Measurements from ENCODE around the gene ATP6V0A4. TPM values are rescaled to one million over a fixed set of nuclear protein-coding genes. Genes with fewer than 3 reads are reported as not detected.

The ATP6V0A4 gene
- total RNA-seq, 6 experiments from 2014 or later, result not detected

- peaks cover 0 to 7% (median 0%) of the 10 kb centered on the region in 4 donors for H3K4me1 ChIP-seq
- intact Hi-C loops (cut with DNase I), result no loop called here
- WGBS (ENCODE audit: insufficient coverage, low coverage, low lambda C conversion rate, missing lambda C conversion rate), result 50% methylated on average over 2 of the region's 5 CpGs
- TF ChIP-seq, protein P1, sequence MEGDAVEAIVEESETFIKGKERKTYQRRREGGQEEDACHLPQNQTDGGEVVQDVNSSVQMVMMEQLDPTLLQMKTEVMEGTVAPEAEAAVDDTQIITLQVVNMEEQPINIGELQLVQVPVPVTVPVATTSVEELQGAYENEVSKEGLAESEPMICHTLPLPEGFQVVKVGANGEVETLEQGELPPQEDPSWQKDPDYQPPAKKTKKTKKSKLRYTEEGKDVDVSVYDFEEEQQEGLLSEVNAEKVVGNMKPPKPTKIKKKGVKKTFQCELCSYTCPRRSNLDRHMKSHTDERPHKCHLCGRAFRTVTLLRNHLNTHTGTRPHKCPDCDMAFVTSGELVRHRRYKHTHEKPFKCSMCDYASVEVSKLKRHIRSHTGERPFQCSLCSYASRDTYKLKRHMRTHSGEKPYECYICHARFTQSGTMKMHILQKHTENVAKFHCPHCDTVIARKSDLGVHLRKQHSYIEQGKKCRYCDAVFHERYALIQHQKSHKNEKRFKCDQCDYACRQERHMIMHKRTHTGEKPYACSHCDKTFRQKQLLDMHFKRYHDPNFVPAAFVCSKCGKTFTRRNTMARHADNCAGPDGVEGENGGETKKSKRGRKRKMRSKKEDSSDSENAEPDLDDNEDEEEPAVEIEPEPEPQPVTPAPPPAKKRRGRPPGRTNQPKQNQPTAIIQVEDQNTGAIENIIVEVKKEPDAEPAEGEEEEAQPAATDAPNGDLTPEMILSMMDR (IDR thresholded peaks at IDR 0.05), result no peak
- TF ChIP-seq POLR2A (IDR thresholded peaks at IDR 0.05), result no peak
- H3K4me3 ChIP-seq, result no peak overlapping the region
- H3K36me3 ChIP-seq, result no peaks in the 10 kb centered on the region
- H3K9me3 ChIP-seq, result no peaks in the 10 kb centered on the region
- ATAC-seq (no peak), DNase-seq (no peak)
- no peaks in the 10 kb centered on the region for H3K27me3 ChIP-seq
- H3K27ac ChIP-seq, result no peak overlapping the region
Measured at GRCh38 chr7:138753610-138754009, 44.4 kb downstream of the ATP6V0A4 start.

- H3K4me3 ChIP-seq, result no peak overlapping the region
- H3K9me3 ChIP-seq, result no peaks in the 10 kb centered on the region
- H3K4me1 ChIP-seq, result peaks cover 0 to 7% (median 0%) of the 10 kb centered on the region in 4 donors
- 69% methylated on average over 8 of the region's 8 CpGs for WGBS (ENCODE audit: insufficient coverage, low coverage, low lambda C conversion rate, missing lambda C conversion rate)
- H3K27ac ChIP-seq, result no peak overlapping the region
- no peaks in the 10 kb centered on the region for H3K27me3 ChIP-seq
- no peak for ATAC-seq
- DNase-seq, result no peak
- no peak for TF ChIP-seq POLR2A (IDR thresholded peaks at IDR 0.05)
- TF ChIP-seq, protein P1 (IDR thresholded peaks at IDR 0.05), result no peak
- no peaks in the 10 kb centered on the region for H3K36me3 ChIP-seq
- intact Hi-C loops (cut with DNase I), result no loop called here
Measured at GRCh38 chr7:138753150-138753518, 44.9 kb downstream of the ATP6V0A4 start.

DNA sequence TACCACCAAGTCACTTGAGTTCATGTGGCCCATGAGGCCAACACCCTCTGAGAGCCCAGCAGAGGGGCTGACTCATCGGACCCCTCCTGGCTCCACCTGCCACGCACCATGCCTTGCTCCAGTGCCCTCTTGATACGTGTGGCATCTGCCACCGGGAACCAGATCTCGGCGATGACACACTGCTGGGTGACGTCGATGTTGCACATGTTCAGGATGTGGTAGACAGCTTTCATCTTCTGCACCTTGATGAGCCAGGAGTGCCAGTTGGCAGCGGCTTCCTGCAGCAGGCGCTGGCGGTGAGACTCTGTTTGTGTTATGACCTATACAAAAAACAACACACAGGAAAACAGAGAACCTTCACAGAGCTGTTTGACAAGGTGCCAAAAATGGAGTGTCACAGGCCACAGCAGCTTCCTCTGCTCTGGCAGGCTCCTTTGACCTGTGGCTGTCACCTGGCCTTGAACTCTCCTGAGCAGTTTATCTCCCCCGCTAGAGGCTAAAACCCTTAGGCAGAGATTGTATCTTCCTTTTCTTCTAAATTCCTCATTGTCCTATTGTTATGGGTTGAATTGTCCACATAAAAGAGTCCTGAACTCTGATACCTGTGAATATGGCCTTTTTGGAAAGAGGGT lies 45.4 kb downstream of the ATP6V0A4 start:
- Histone ChIP-seq H3K36me3 (no peaks in the 10 kb centered on the region), H3K9me3 (no peaks in the 10 kb centered on the region), H3K27me3 (no peaks in the 10 kb centered on the region), H3K4me3 (no peak overlapping the region), H3K27ac (no peak overlapping the region), H3K4me1 (peaks cover 0 to 7% (median 0%) of the 10 kb centered on the region in 4 donors)
- intact Hi-C loops (cut with DNase I), result no loop called here
- DNase-seq, result peak; percentile 52 to 85 (median 70)
- ATAC-seq, result peak; percentile 79 to 89 (median 85)
- WGBS (ENCODE audit: insufficient coverage, low coverage, low lambda C conversion rate, missing lambda C conversion rate), result 27% methylated on average over 10 of the region's 12 CpGs
- no peak for TF ChIP-seq POLR2A (IDR thresholded peaks at IDR 0.05)
- TF ChIP-seq, protein P1 (IDR thresholded peaks at IDR 0.05), result no peak

DNA sequence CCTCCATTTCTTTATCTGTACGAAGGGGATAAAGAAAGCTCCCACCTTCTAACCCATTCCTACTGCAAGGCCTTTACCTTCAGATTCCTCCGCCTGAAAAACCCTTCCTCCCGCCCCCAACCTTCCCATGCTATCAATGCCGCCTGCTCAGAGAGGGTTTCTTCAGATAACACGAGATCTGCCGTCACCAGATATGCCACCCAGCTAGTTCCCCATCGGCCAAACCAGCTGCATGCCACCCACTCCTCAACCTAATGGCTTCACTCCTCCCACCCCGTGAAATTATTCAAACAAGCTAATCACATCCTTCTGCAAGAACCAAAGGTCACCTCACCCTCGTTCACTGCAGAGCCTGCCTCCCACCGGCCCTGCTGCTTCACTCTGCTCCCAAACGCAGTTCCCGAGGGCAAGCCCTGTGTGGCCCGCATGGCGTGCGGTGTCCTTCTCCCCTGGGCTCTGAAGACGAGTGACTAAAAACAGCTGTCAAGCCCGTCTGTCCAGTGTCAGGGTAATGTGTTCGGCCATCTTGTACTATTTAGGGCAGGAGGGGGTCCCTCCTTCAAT lies 47.0 kb downstream of the ATP6V0A4 start:
- peaks cover 0 to 7% (median 0%) of the 10 kb centered on the region in 4 donors for H3K4me1 ChIP-seq
- no peak for DNase-seq
- no peaks in the 10 kb centered on the region for H3K27me3 ChIP-seq
- intact Hi-C loops (cut with DNase I), result no loop called here
- H3K27ac ChIP-seq, result no peak overlapping the region
- TF ChIP-seq POLR2A (IDR thresholded peaks at IDR 0.05), result no peak
- TF ChIP-seq, protein P1 (IDR thresholded peaks at IDR 0.05), result no peak
- H3K4me3 ChIP-seq, result no peak overlapping the region
- H3K9me3 ChIP-seq, result no peaks in the 10 kb centered on the region
- ATAC-seq, result no peak
- no peaks in the 10 kb centered on the region for H3K36me3 ChIP-seq
- 53% methylated on average over 8 of the region's 18 CpGs for WGBS (ENCODE audit: insufficient coverage, low coverage, low lambda C conversion rate, missing lambda C conversion rate)
